A549 (cell line): Measurements from ENCODE around the gene ANKS6. TPM values are rescaled to one million over a fixed set of nuclear protein-coding genes. Genes with fewer than 3 reads are reported as not detected.
A peak's percentile ranks its signal among the peaks of the same experiment; 100 is the strongest.

Source experiments
- ATAC-seq, 2 experiments: fragments of 200-7000 bp in 1 of 2; fragments of >200 bp in 1 of 2; cut with Nextera tagmentation in 1 of 2; cut with Tn5 transposase in 1 of 2; 3 replicates each; pipeline versions ENCODE4 v1.8.0 to v1.9.1; 2018 to 2020; ENCODE audit warnings: mild to moderate bottlenecking in 1 of 2, moderate library complexity in 1 of 2
- CTCF ChIA-PET: fragments of 300-600 bp; sonication (Branson Sonifier 250); formaldehyde crosslinking; extraction: SDS; loops from one replicate; lab custom pipeline; 2021; ENCODE audit warnings: antibody characterized with exemption, inconsistent platforms; lab: Yijun Ruan, JAX
- POLR2A ChIA-PET: fragments of 350-600 bp; formaldehyde crosslinking; extraction: SDS; loops from one replicate; lab custom pipeline; 2021; ENCODE audit warnings: antibody characterized with exemption, inconsistent platforms; lab: Yijun Ruan, JAX
- DNase-seq, 2 experiments: peaks; one replicate each; pipeline versions ENCODE4 v3.0.0 to v3.0.0-alpha.2; 2011 to 2016; ENCODE audit warnings: low read depth in 1 of 2, low spot score in 1 of 2
- FAIRE-seq: peaks from 2 replicates; lab custom pipeline; 2011; peaks lifted over from hg19 to GRCh38; lab: Jason Lieb, UNC
- H3K27ac ChIP-seq, 2 experiments: fragments of >200 bp; sonication (Bioruptor Twin); formaldehyde crosslinking; 3 replicates each; pipeline ENCODE4 v1.5.1; 2016 to 2017
- H3K4me1 ChIP-seq: fragments of >200 bp; sonication (Bioruptor Twin); formaldehyde crosslinking; 3 replicates; pipeline ENCODE4 v1.6.1; 2016
- H3K4me2 ChIP-seq: fragments of >200 bp; sonication (Bioruptor Twin); formaldehyde crosslinking; 3 replicates; pipeline ENCODE4 v1.6.1; 2016
- H3K4me3 ChIP-seq: fragments of >200 bp; sonication (Bioruptor Twin); formaldehyde crosslinking; 3 replicates; pipeline ENCODE4 v1.5.1; 2016
- H3K9me3 ChIP-seq: fragments of >200 bp; sonication (Bioruptor Twin); formaldehyde crosslinking; 3 replicates; pipeline ENCODE4 v1.6.1; 2016
- BCL3 ChIP-seq: fragments of >200 bp; sonication (Bioruptor Twin); formaldehyde crosslinking; IDR thresholded peaks from 3 replicates; pipeline ENCODE4 v1.6.1; 2016
- CHD2 ChIP-seq: fragments of 150-350 bp; IDR thresholded peaks from 2 replicates; pipeline ENCODE4 v1.6.1; 2014; ENCODE audit warnings: low read length; ENCODE audit not compliant: partially characterized antibody
- ELK1 ChIP-seq: fragments of 150-350 bp; IDR thresholded peaks from 2 replicates; pipeline ENCODE4 v1.6.1; 2014; ENCODE audit warnings: low read depth, mild to moderate bottlenecking, low read length
- EP300 ChIP-seq, 2 experiments: fragments of >200 bp; sonication (Bioruptor Twin); formaldehyde crosslinking; IDR thresholded peaks; 2 replicates in 1 of 2; 3 replicates in 1 of 2; pipeline ENCODE4 v1.6.1; 2016 to 2017
- ESRRA ChIP-seq: fragments of 150-350 bp; IDR thresholded peaks from 2 replicates; pipeline ENCODE4 v1.6.1; 2014; ENCODE audit warnings: mild to moderate bottlenecking, low read length, borderline replicate concordance
- GATA3 ChIP-seq: IDR thresholded peaks from 2 replicates; pipeline ENCODE4 v1.6.1; 2012; ENCODE audit warnings: borderline replicate concordance
- HDAC2 ChIP-seq: fragments of 200-600 bp; sonication (generic); IDR thresholded peaks from 2 replicates; pipeline ENCODE4 v1.6.1; 2016
- HOXB13 ChIP-seq: fragments of 250-450 bp; sonication (Bioruptor Pico); IDR thresholded peaks from 2 replicates; pipeline ENCODE4 v1.5.0; 2020; ENCODE audit warnings: low read depth, mild to moderate bottlenecking, moderate library complexity
- JUN ChIP-seq, 2 experiments: fragments of >200 bp; sonication (Bioruptor Twin); formaldehyde crosslinking; IDR thresholded peaks; 2 replicates in 1 of 2; 3 replicates in 1 of 2; pipeline ENCODE4 v1.6.1; 2016 to 2017
- JUNB ChIP-seq: fragments of >200 bp; sonication (Bioruptor Twin); formaldehyde crosslinking; IDR thresholded peaks from 2 replicates; pipeline ENCODE4 v1.6.1; 2016
- KDM1A ChIP-seq: fragments of 200-600 bp; sonication (generic); IDR thresholded peaks from 2 replicates; pipeline ENCODE4 v1.6.1; 2016; ENCODE audit warnings: low read depth, mild to moderate bottlenecking
- KDM5A ChIP-seq: fragments of 200-600 bp; sonication (generic); IDR thresholded peaks from 2 replicates; pipeline ENCODE4 v1.6.1; 2016; ENCODE audit warnings: antibody characterized with exemption, mild to moderate bottlenecking
- MAFK ChIP-seq: fragments of 450-650 bp; IDR thresholded peaks from 2 replicates; pipeline ENCODE4 v1.6.1; 2014; ENCODE audit not compliant: partially characterized antibody
- MAX ChIP-seq: IDR thresholded peaks from 2 replicates; pipeline ENCODE4 v1.6.1; 2012
- POLR2A ChIP-seq: IDR thresholded peaks from 2 replicates; pipeline ENCODE4 v1.6.1; 2012; ENCODE audit warnings: mild to moderate bottlenecking, low read length
- RAD21 ChIP-seq, 2 experiments: fragments of >200 bp in 1 of 2; sonication (Bioruptor Twin) in 1 of 2; formaldehyde crosslinking in 1 of 2; IDR thresholded peaks in 1 of 2; conservative IDR thresholded peaks in 1 of 2; 2 replicates in 1 of 2; 3 replicates in 1 of 2; pipeline ENCODE4 v1.6.1; 2012 to 2018; ENCODE audit warnings: inconsistent platforms in 1 of 2
- RCOR1 ChIP-seq: fragments of 150-350 bp; IDR thresholded peaks from 2 replicates; pipeline ENCODE4 v1.6.1; 2014; ENCODE audit warnings: antibody characterized with exemption, low read length, low read depth
- REST ChIP-seq: fragments of 200-600 bp; sonication (generic); IDR thresholded peaks from 2 replicates; pipeline ENCODE4 v1.6.1; 2016; ENCODE audit warnings: antibody characterized with exemption, mild to moderate bottlenecking, moderate library complexity
- SMC3 ChIP-seq: fragments of >200 bp; sonication (Bioruptor Twin); formaldehyde crosslinking; IDR thresholded peaks from 3 replicates; pipeline ENCODE4 v1.6.1; 2018; ENCODE audit warnings: inconsistent platforms
- TFCP2L1 ChIP-seq: fragments of 250-450 bp; sonication (Bioruptor Pico); IDR thresholded peaks from 2 replicates; pipeline ENCODE4 v1.5.0; 2021; ENCODE audit warnings: mild to moderate bottlenecking
- ZC3H11A ChIP-seq: fragments of 450-650 bp; IDR thresholded peaks from 2 replicates; pipeline ENCODE4 v1.6.1; 2014; ENCODE audit warnings: antibody characterized with exemption, mild to moderate bottlenecking
- ZFP36 ChIP-seq: fragments of 450-650 bp; IDR thresholded peaks from 2 replicates; pipeline ENCODE4 v1.6.1; 2014; ENCODE audit warnings: borderline replicate concordance; ENCODE audit not compliant: partially characterized antibody
- WGBS: methylation state at CpG from one replicate; pipeline ENCODE4 v1.1.6; 2017; ENCODE audit errors: missing lambda C conversion rate; 5-methylcytosine and 5-hydroxymethylcytosine counted together
- polyA plus RNA-seq, 4 experiments: library from polyadenylated mRNA; depleted of rRNA in 3 of 4; stranded (reverse); fragments of >200 nt; fragmentation: RNase III in 1 of 4; extraction: RNeasy Plus Mini Kit Qiagen cat#74134 plus additional on column Dnase treatment in 1 of 4; gene quantifications; 2 replicates in 3 of 4; 3 replicates in 1 of 4; pipeline ENCODE4 v1.2.3, GENCODE V29; 2011 to 2017
- TF ChIP-seq, protein P1 (sequence below): fragments of >200 bp; sonication (Bioruptor Twin); formaldehyde crosslinking; IDR thresholded peaks from 3 replicates; pipeline ENCODE4 v1.5.1; 2016

The ANKS6 gene
- polyA plus RNA-seq, 2 of the 4 experiments (the other 2 are of a cell fraction), result 14.7 to 15.2 TPM

GRCh38 chr9:98807070-98807813, 10.9 kb upstream of the ANKS6 start, which contains the start of gene GALNT12:
TSS of gene GALNT12 (plus strand) at chr9:98807670. CDS start at chr9:98807699, 29 bp downstream.
- Histone ChIP-seq H3K4me1 (peaks cover 24% of the 10 kb centered on the region), H3K27ac (peak within 1 kb of the TSS; percentile 78 to 93), H3K4me3 (peak within 1 kb of the TSS; percentile 75), H3K9me3 (no peaks in the 10 kb centered on the region), H3K4me2 (peak within 1 kb of the TSS; percentile 97)
- TF ChIP-seq REST (no peak), ZFP36 (no peak), EP300 (IDR thresholded peaks at IDR 0.05) (no peak), MAFK (no peak), RCOR1 (no peak), KDM5A (no peak), JUNB (no peak), POLR2A (peak; percentile 94), GATA3 (no peak), ESRRA (no peak), SMC3 (0 out of 3 replicates have a peak, but pooled peaks have one; percentile 10), CHD2 (no peak), HOXB13 (CRISPR knock-in tag) (no peak), TFCP2L1 (CRISPR knock-in tag) (no peak), ZC3H11A (no peak), KDM1A (no peak), MAX (no peak), JUN (IDR thresholded peaks at IDR 0.05) (peak in 1 of 2 experiments; percentile 52; a peak in 2 of 5 replicates), HDAC2 (no peak), BCL3 (0 out of 3 replicates have a peak, but pooled peaks have one; percentile 33)
- ATAC-seq (peak; percentile 80 to 83), FAIRE-seq (no peak), DNase-seq (peak; percentile 36 to 52)
- CTCF ChIA-PET, result interaction anchor here (0.8 to 4.9 kb wide), 16 partner anchors 10 to 494 kb away, joined by 3 to 41 read pairs (median 4); partner anchors contain the start of gene ANKS6
- POLR2A ChIA-PET, result no interaction called here
- WGBS, result 45% methylated on average over 10 of the region's 51 CpGs

DNA sequence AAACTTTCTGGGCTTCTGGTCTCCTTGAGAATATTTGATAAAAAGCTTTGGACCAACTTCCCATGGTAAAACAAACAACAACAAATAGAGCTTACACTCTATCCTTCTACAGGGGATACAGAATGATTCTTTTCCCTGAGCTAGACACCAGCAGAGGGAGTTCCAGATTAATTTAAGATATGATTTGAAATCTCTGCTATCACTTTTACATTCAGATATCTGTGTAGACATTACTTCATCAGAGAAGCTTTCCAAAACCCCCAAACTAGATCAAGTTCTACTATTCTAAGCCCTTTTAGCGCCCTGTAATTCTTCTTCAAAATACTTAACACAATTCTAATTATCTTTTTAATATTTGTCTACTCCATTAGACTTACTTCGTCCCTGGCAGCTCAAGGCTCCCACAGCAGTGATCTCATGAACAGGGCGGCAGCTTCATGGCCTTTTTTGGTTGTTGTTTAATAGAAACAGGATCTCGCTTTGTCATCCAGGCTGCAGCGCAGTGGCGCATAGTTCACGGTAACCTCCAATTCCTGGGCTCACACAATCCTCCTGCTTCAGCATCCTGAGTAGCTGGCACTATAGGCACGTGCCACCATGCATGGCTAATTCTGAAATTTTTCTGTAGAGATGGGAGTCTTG, 10.2 kb upstream of the ANKS6 start:
- Histone ChIP-seq H3K4me2 (peak overlapping the region; percentile 97), H3K4me1 (peaks cover 24% of the 10 kb centered on the region), H3K27ac (peak overlapping the region in 1 of 2 experiments; percentile 93; a peak in 2 of 6 replicates), H3K9me3 (no peaks in the 10 kb centered on the region), H3K4me3 (no peak overlapping the region)
- CTCF ChIA-PET, result interaction anchor here (0.7 to 4.9 kb wide), 16 partner anchors 11 to 735 kb away, joined by 3 to 41 read pairs (median 4); partner anchors contain the start of gene ANKS6
- DNase-seq, result no peak
- no peak for FAIRE-seq
- POLR2A ChIA-PET, result no interaction called here
- ATAC-seq, result peak in 1 of 2 experiments; percentile 59; a peak in 3 of 6 replicates
- WGBS, result 91% methylated on average over 8 of the region's 8 CpGs
- no peak for TF ChIP-seq RCOR1
- TF ChIP-seq TFCP2L1 (CRISPR knock-in tag), result no peak
- TF ChIP-seq, protein P1, sequence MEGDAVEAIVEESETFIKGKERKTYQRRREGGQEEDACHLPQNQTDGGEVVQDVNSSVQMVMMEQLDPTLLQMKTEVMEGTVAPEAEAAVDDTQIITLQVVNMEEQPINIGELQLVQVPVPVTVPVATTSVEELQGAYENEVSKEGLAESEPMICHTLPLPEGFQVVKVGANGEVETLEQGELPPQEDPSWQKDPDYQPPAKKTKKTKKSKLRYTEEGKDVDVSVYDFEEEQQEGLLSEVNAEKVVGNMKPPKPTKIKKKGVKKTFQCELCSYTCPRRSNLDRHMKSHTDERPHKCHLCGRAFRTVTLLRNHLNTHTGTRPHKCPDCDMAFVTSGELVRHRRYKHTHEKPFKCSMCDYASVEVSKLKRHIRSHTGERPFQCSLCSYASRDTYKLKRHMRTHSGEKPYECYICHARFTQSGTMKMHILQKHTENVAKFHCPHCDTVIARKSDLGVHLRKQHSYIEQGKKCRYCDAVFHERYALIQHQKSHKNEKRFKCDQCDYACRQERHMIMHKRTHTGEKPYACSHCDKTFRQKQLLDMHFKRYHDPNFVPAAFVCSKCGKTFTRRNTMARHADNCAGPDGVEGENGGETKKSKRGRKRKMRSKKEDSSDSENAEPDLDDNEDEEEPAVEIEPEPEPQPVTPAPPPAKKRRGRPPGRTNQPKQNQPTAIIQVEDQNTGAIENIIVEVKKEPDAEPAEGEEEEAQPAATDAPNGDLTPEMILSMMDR, result peak; percentile 45
- TF ChIP-seq REST, result no peak
- TF ChIP-seq RAD21 (conservative IDR thresholded peaks at IDR 0.05 in 1 of 2, IDR thresholded peaks at IDR 0.05 in 1 of 2), result peak; percentile 38 to 45; a peak in 4 of 5 replicates
- no peak for TF ChIP-seq ELK1
